ENCODE data around the gene CDHR1. TPM values are rescaled to one million over a fixed set of nuclear protein-coding genes. Genes with fewer than 3 reads are reported as not detected.

The CDHR1 gene
- total RNA-seq, 1 donor from 2014 or later = 1.4 TPM

DNA sequence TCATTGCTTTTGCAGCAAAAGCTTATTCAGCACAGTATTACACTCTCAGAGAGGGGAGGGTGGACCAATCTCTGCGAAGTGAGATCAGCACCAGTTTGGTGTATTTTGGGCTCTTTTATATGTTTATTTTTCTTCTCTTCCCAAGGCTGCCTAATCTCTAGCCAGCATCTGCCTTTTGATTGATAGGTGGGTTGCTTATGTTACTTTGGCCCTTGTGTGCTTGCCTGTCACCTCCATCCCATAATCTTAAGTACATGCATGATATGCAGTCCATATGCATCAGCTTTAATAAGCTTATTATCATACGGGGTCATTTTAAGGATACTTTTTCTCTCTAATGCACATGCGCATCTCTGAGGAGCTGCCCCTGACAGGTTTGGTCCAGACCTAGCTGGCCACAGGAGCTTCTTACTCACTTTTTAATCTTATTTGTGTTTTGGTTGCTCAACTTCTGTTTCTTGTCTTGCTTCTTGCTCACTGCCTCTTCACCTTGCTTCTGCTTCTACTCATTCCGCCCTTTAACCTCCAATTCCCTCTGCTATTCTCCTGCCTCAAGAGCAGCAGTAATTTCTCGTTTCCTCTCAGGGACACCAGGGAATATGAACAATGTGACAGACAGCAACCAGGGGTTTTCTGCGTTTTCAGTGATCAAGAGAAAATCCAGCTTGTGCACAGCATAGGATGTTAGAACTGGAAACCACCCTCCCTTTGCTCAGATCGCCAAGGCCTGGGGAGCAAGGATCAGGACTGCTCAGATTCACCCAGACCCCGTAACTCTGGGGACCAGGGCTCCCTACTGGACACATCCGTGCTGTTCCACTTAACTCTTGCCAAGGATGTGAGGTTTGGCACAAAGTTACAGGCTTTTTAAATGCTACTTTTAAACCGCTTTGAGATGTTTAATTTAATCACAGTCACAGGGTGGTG is 60.5 kb downstream of the CDHR1 start:
- no peak overlapping the region for H3K4me3 ChIP-seq
- Mint-ChIP-seq H3K9me3 (peaks cover 6% of the 10 kb centered on the region), H3K4me1 (peaks cover 2% of the 10 kb centered on the region), H3K27ac (no peak overlapping the region), H3K27me3 (ENCODE audit: insufficient read depth, low read depth) (peaks cover 14% of the 10 kb centered on the region), H3K36me3 (no peaks in the 10 kb centered on the region), H3K4me3 (no peak overlapping the region)
- H3K27me3 ChIP-seq = peaks cover 10% of the 10 kb centered on the region
- DNase-seq (ENCODE audit: low spot score) = no peak
- TF ChIP-seq, protein P1, sequence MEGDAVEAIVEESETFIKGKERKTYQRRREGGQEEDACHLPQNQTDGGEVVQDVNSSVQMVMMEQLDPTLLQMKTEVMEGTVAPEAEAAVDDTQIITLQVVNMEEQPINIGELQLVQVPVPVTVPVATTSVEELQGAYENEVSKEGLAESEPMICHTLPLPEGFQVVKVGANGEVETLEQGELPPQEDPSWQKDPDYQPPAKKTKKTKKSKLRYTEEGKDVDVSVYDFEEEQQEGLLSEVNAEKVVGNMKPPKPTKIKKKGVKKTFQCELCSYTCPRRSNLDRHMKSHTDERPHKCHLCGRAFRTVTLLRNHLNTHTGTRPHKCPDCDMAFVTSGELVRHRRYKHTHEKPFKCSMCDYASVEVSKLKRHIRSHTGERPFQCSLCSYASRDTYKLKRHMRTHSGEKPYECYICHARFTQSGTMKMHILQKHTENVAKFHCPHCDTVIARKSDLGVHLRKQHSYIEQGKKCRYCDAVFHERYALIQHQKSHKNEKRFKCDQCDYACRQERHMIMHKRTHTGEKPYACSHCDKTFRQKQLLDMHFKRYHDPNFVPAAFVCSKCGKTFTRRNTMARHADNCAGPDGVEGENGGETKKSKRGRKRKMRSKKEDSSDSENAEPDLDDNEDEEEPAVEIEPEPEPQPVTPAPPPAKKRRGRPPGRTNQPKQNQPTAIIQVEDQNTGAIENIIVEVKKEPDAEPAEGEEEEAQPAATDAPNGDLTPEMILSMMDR (IDR thresholded peaks at IDR 0.05) = no peak
- TF ChIP-seq EZH2 (IDR thresholded peaks at IDR 0.05) (no peak), EZH2phosphoT487 (IDR thresholded peaks at IDR 0.05) (no peak)
- H4K20me1 ChIP-seq (ENCODE audit: low read depth) = no peaks in the 10 kb centered on the region
- H3K9ac ChIP-seq = no peak overlapping the region
- no peak overlapping the region for H2AFZ ChIP-seq (replicated peaks)
- H3K9me3 ChIP-seq (ENCODE audit: low read depth) = no peaks in the 10 kb centered on the region
- H3K4me2 ChIP-seq = no peak overlapping the region
- no peaks in the 10 kb centered on the region for H3F3A ChIP-seq (ENCODE audit: low read depth)
- no peaks in the 10 kb centered on the region for H3K79me2 ChIP-seq (ENCODE audit: low read depth)
- H3K36me3 ChIP-seq = no peaks in the 10 kb centered on the region
- no peak overlapping the region for H3K27ac ChIP-seq
- H3K4me1 ChIP-seq = peaks cover 4% of the 10 kb centered on the region

DNA sequence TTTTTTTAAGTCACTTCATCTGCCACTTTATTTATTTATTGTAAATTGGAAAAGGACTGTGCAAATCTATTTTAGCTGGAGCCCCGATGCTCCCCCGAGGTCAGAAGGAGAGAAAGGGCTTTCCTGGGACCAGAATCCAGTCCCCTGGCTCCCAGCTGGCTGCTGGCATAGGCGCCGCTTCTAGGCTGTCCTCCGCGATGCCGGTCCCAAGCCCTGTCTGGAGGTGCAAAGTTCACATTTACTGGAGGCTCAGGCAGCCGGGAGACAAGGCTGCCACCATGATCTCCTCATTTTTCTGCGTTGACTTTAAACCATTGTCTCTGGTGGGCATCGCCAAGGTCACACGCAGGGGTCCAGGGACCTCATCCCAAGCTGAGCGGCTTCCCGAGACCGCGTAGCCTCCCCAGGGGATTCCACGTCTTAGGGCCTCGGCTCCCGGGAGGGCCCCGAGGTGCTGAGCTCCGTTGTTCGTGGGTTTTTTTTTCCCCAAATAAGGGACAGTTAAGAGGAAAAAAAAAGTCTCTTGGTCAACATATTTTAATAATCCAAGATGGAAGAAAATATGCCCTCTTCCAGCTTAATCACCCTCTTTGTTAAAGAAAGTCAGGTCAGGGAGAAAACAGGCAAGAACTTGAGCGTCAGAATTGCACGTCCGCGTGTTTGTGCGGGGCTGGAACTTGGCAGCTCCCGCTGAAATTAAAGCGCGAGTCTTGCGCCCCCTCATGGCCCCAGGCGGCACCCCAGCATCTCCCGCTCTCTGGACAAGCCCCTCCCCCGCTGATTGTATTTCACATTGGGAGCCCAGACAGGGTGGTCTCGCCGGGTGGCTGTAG is 62.4 kb downstream of the CDHR1 start:
- Histone ChIP-seq H3K79me2 (ENCODE audit: low read depth) (no peaks in the 10 kb centered on the region), H3K27ac (no peak overlapping the region), H3K27me3 (peaks cover 10% of the 10 kb centered on the region), H3K9ac (no peak overlapping the region), H2AFZ (replicated peaks) (no peak overlapping the region), H4K20me1 (ENCODE audit: low read depth) (no peaks in the 10 kb centered on the region), H3F3A (ENCODE audit: low read depth) (no peaks in the 10 kb centered on the region), H3K4me3 (no peak overlapping the region), H3K9me3 (ENCODE audit: low read depth) (no peaks in the 10 kb centered on the region), H3K4me1 (peaks cover 4% of the 10 kb centered on the region), H3K36me3 (no peaks in the 10 kb centered on the region), H3K4me2 (no peak overlapping the region)
- Mint-ChIP-seq H3K27me3 (ENCODE audit: insufficient read depth, low read depth) (peaks cover 7% of the 10 kb centered on the region), H3K36me3 (no peaks in the 10 kb centered on the region), H3K27ac (no peak overlapping the region), H3K4me1 (peaks cover 2% of the 10 kb centered on the region), H3K9me3 (peaks cover 6% of the 10 kb centered on the region), H3K4me3 (no peak overlapping the region)
- TF ChIP-seq EZH2phosphoT487 (IDR thresholded peaks at IDR 0.05) (no peak), EZH2 (IDR thresholded peaks at IDR 0.05) (no peak)
- TF ChIP-seq, protein P1 (IDR thresholded peaks at IDR 0.05) = peak; percentile 84
- peak; percentile 86 for DNase-seq (ENCODE audit: low spot score)

DNA sequence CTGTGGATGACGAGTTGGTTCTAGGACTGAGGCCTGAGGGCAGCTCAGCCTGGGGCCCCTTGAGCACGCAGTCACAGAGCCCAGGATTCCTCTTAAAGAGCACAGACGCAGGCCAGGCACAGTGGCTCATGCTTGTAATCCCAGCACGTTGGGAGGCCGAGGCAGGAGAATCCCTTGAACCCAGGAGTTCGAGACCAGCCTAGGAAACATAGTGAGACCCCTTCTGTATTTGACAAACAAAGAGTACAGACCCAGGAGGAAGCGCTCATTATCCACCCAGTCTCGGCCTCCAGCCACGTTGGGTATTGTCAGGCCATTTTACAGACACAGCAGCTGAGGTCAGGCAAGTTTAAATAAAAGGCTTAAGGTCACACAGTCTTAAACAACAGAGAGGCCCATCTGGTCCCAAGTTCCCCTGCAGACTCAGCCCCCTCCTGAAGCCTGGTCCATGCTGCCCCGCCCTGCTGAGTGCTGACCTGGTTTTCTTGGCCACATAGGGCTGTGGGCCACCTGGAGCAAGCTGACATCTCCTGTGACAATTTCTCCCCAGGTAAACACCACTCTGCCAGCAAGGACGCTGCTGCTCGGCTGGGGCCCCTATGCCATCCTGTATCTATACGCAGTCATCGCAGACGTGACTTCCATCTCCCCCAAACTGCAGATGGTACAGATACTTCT is 63.1 kb downstream of the CDHR1 start:
- no peak overlapping the region for H3K27ac ChIP-seq
- H3K79me2 ChIP-seq (ENCODE audit: low read depth) = no peaks in the 10 kb centered on the region
- H3K36me3 Mint-ChIP-seq = no peaks in the 10 kb centered on the region
- no peak overlapping the region for H3K4me3 ChIP-seq
- no peak overlapping the region for H3K4me2 ChIP-seq
- H3K4me1 ChIP-seq = peaks cover 4% of the 10 kb centered on the region
- H4K20me1 ChIP-seq (ENCODE audit: low read depth) = no peaks in the 10 kb centered on the region
- H3K9ac ChIP-seq = no peak overlapping the region
- H3K36me3 ChIP-seq = no peaks in the 10 kb centered on the region
- no peak overlapping the region for H2AFZ ChIP-seq (replicated peaks)
- H3K27me3 Mint-ChIP-seq (ENCODE audit: insufficient read depth, low read depth) = peaks cover 6% of the 10 kb centered on the region
- peaks cover 2% of the 10 kb centered on the region for H3K4me1 Mint-ChIP-seq
- DNase-seq (ENCODE audit: low spot score) = no peak
- peaks cover 10% of the 10 kb centered on the region for H3K27me3 ChIP-seq
- H3F3A ChIP-seq (ENCODE audit: low read depth) = no peaks in the 10 kb centered on the region
- TF ChIP-seq, protein P1 (IDR thresholded peaks at IDR 0.05) = no peak
- TF ChIP-seq EZH2 (IDR thresholded peaks at IDR 0.05) (no peak), EZH2phosphoT487 (IDR thresholded peaks at IDR 0.05) (no peak)
- no peaks in the 10 kb centered on the region for H3K9me3 ChIP-seq (ENCODE audit: low read depth)
- no peak overlapping the region for H3K4me3 Mint-ChIP-seq
- H3K27ac Mint-ChIP-seq = no peak overlapping the region
- H3K9me3 Mint-ChIP-seq = peaks cover 6% of the 10 kb centered on the region

All from neural progenitor cell (in vitro differentiated cells).